Calu3 (cell line): ENCODE measurements around the gene OPCML. TPM values are rescaled to one million over a fixed set of nuclear protein-coding genes. Genes with fewer than 3 reads are reported as not detected.

Source experiments
- BruUV-seq: library from RNA; stranded (reverse); fragments of 400-500 nt; replicated peaks from 2 replicates; lab custom pipeline; 2021; lab: Mats Ljungman, UMichigan
- CTCF ChIA-PET: fragments of 300-600 bp; sonication (Branson Sonifier 250); formaldehyde crosslinking; loops from one replicate; lab custom pipeline; 2022; ENCODE audit warnings: antibody characterized with exemption; lab: Charles Lee
- DNase-seq: peaks from one replicate; pipeline ENCODE4 v3.0.0; 2022
- H3K27ac Mint-ChIP-seq: one replicate; pipeline ENCODE4 v1.8.0; 2022; ENCODE audit warnings: mixed read lengths; ENCODE audit not compliant: unreplicated experiment
- H3K27me3 Mint-ChIP-seq: one replicate; pipeline ENCODE4 v1.8.0; 2022; ENCODE audit warnings: mixed read lengths; ENCODE audit not compliant: unreplicated experiment
- H3K36me3 Mint-ChIP-seq: one replicate; pipeline ENCODE4 v1.8.0; 2022; ENCODE audit warnings: mild to moderate bottlenecking, moderate library complexity, mixed read lengths; ENCODE audit not compliant: insufficient read depth, unreplicated experiment
- H3K4me1 Mint-ChIP-seq: one replicate; pipeline ENCODE4 v1.8.0; 2022; ENCODE audit warnings: mild to moderate bottlenecking, low read depth, mixed read lengths; ENCODE audit not compliant: unreplicated experiment
- H3K4me3 Mint-ChIP-seq: one replicate; pipeline ENCODE4 v1.8.0; 2022; ENCODE audit warnings: mild to moderate bottlenecking, low read depth, moderate library complexity, mixed read lengths; ENCODE audit not compliant: unreplicated experiment
- H3K9me3 Mint-ChIP-seq: one replicate; pipeline ENCODE4 v1.8.0; 2022; ENCODE audit warnings: low read depth, mixed read lengths; ENCODE audit not compliant: unreplicated experiment
- intact Hi-C: fragments of 100-400 bp; cut with micrococcal nuclease; formaldehyde crosslinking; loops from one replicate; pipeline ENCODE4 v1.10.0; 2022; ENCODE audit not compliant: unreplicated experiment
- total RNA-seq: library from RNA; stranded (reverse); gene quantifications from 2 replicates; pipeline ENCODE4 v1.2.3, GENCODE V29; 2022
- TF ChIP-seq, protein P1 (sequence below): fragments of 200-600 bp; IDR thresholded peaks from one replicate; pipeline ENCODE4 v1.8.0; 2022; ENCODE audit warnings: antibody characterized with exemption; ENCODE audit not compliant: unreplicated experiment

Gene OPCML
- total RNA-seq, 1 experiment from 2014 or later: not detected

DNA sequence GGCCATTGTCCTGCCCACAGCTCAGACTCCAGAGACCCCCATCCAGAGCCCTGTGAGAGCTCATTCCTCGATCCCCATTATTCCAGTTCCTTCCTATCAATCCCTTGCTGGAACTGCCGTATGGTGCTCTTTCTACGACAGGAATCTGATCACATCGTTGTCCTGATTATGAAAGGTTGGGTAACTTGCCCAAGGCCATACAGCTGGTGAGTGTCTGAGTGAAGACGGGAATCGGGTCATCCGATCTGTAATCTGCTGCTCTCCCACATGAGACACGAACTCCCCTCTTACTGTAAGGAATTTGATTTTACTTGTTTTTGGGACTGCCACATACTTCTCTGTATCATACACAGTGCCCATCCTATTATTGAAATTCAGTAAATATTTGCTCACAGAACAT lies 149.1 kb downstream of the OPCML start:
- intact Hi-C loops: no loop called here
- Mint-ChIP-seq H3K9me3 (peaks cover 26% of the 10 kb centered on the region), H3K27me3 (no peaks in the 10 kb centered on the region), H3K4me3 (no peak overlapping the region), H3K4me1 (no peaks in the 10 kb centered on the region), H3K36me3 (no peaks in the 10 kb centered on the region), H3K27ac (no peak overlapping the region)
- no peak for DNase-seq
- CTCF ChIA-PET: interaction anchor here (0.6 kb wide), 1 partner anchor 251 kb away, joined by 5 read pairs; no protein-coding TSS in a partner anchor
- TF ChIP-seq, protein P1, sequence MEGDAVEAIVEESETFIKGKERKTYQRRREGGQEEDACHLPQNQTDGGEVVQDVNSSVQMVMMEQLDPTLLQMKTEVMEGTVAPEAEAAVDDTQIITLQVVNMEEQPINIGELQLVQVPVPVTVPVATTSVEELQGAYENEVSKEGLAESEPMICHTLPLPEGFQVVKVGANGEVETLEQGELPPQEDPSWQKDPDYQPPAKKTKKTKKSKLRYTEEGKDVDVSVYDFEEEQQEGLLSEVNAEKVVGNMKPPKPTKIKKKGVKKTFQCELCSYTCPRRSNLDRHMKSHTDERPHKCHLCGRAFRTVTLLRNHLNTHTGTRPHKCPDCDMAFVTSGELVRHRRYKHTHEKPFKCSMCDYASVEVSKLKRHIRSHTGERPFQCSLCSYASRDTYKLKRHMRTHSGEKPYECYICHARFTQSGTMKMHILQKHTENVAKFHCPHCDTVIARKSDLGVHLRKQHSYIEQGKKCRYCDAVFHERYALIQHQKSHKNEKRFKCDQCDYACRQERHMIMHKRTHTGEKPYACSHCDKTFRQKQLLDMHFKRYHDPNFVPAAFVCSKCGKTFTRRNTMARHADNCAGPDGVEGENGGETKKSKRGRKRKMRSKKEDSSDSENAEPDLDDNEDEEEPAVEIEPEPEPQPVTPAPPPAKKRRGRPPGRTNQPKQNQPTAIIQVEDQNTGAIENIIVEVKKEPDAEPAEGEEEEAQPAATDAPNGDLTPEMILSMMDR: no peak
- no TSS peak for BruUV-seq

- Mint-ChIP-seq H3K27ac (no peak overlapping the region), H3K27me3 (no peaks in the 10 kb centered on the region), H3K9me3 (peaks cover 26% of the 10 kb centered on the region), H3K4me3 (no peak overlapping the region), H3K36me3 (no peaks in the 10 kb centered on the region), H3K4me1 (no peaks in the 10 kb centered on the region)
- intact Hi-C loops: no loop called here
- TF ChIP-seq, protein P1: no peak
- DNase-seq: no peak
- BruUV-seq: no TSS peak
- CTCF ChIA-PET: interaction anchor here (0.6 kb wide), 1 partner anchor 250 kb away, joined by 5 read pairs; no protein-coding TSS in a partner anchor
Measured at GRCh38 chr11:133382131-133382812, 150.0 kb downstream of the OPCML start.

DNA sequence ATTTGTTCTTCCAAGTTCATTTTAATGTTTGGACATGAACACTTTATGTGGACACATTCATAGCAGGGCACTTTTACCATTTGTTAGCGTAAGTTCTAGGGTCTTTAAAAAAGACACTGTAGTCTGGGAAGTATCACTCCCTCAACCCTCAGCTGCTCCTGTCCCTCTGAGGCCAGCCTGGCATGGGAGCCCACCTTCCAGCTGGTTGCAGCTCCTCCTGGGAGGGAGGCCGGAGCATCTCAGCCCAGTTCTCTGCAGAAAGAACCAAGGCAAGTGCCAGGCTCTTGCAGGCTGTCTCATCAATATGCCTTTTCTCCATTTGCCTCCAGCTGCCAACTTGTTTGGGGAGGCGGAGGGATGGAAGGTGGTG lies 150.6 kb downstream of the OPCML start:
- H3K36me3 Mint-ChIP-seq: no peaks in the 10 kb centered on the region
- CTCF ChIA-PET: no interaction called here
- no peaks in the 10 kb centered on the region for H3K4me1 Mint-ChIP-seq
- BruUV-seq: no TSS peak
- H3K9me3 Mint-ChIP-seq: peaks cover 28% of the 10 kb centered on the region
- no peak for DNase-seq
- H3K27ac Mint-ChIP-seq: no peak overlapping the region
- TF ChIP-seq, protein P1: no peak
- H3K4me3 Mint-ChIP-seq: no peak overlapping the region
- intact Hi-C loops: no loop called here
- no peaks in the 10 kb centered on the region for H3K27me3 Mint-ChIP-seq

GRCh38 chr11:133366147-133366546 lies 166.2 kb downstream of the OPCML start:
- Mint-ChIP-seq H3K9me3 (peaks cover 10% of the 10 kb centered on the region), H3K4me1 (no peaks in the 10 kb centered on the region)
- CTCF ChIA-PET: no interaction called here

More at GRCh38 chr11:133366147-133366546, 166.2 kb downstream of the OPCML start:
- Mint-ChIP-seq H3K27me3 (no peaks in the 10 kb centered on the region), H3K36me3 (no peaks in the 10 kb centered on the region), H3K27ac (no peak overlapping the region), H3K4me3 (no peak overlapping the region)
- intact Hi-C loops: no loop called here
- no TSS peak for BruUV-seq
- DNase-seq: no peak
- TF ChIP-seq, protein P1: no peak
